Measurements from ENCODE around the gene SRGAP2C.
"Not testable (repeated sequence)": the region's sequence is repeated elsewhere in the genome, so short reads cannot be mapped to it uniquely, and the experiment has no call there.

SRGAP2C gene

GRCh38 chr1:121362234-121362883, 177.6 kb downstream of the SRGAP2C start:
- H3K27ac ChIP-seq = not testable (repeated sequence)

GRCh38 chr1:121365316-121365715, 180.5 kb downstream of the SRGAP2C start:
- H3K36me3 ChIP-seq (replicated peaks); H3K27me3 ChIP-seq (replicated peaks); H3K27ac ChIP-seq; in situ Hi-C loops (cut with HindIII; ENCODE audit: low pct_ligation_motif_present, low sequenced_read_pairs); DNase-seq; H3K4me3 ChIP-seq (ENCODE audit: low read depth, low read length): not testable (repeated sequence)

More at GRCh38 chr1:121362234-121362883, 177.6 kb downstream of the SRGAP2C start:
- in situ Hi-C loops (cut with HindIII; ENCODE audit: low pct_ligation_motif_present, low sequenced_read_pairs); H3K36me3 ChIP-seq (replicated peaks); DNase-seq; H3K27me3 ChIP-seq (replicated peaks); H3K4me3 ChIP-seq (ENCODE audit: low read depth, low read length): not testable (repeated sequence)

GRCh38 chr1:121365723-121366122, 180.9 kb downstream of the SRGAP2C start:
- H3K4me3 ChIP-seq (ENCODE audit: low read depth, low read length); H3K36me3 ChIP-seq (replicated peaks); in situ Hi-C loops (cut with HindIII; ENCODE audit: low pct_ligation_motif_present, low sequenced_read_pairs); H3K27ac ChIP-seq; DNase-seq; H3K27me3 ChIP-seq (replicated peaks): not testable (repeated sequence)

GRCh38 chr1:121366171-121366570, 181.4 kb downstream of the SRGAP2C start:
- in situ Hi-C loops (cut with HindIII; ENCODE audit: low pct_ligation_motif_present, low sequenced_read_pairs); H3K36me3 ChIP-seq (replicated peaks); H3K27ac ChIP-seq; DNase-seq; H3K4me3 ChIP-seq (ENCODE audit: low read depth, low read length); H3K27me3 ChIP-seq (replicated peaks): not testable (repeated sequence)

DNA sequence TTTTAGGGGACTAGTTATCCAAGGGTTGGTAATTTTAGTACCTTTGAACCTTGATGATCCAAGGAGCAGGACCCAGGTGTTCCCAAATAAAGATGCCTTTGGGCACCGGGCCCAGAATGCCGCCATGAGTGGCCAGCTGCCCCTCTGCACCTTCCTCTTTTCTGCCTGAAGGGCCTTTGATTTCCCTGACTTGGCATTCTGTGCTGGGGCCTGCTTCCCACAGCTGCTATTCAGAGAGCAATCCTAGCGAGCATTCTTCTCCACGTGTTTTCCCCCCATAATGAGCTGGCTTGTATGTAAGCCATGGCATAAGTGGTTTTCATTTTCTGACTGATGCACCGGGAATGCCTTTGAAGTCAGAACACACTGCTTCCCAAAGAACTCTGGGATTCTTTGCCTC, 184.1 kb downstream of the SRGAP2C start:
- DNase-seq; H3K36me3 ChIP-seq (replicated peaks); H3K4me3 ChIP-seq (ENCODE audit: low read depth, low read length); H3K27ac ChIP-seq; H3K27me3 ChIP-seq (replicated peaks); in situ Hi-C loops (cut with HindIII; ENCODE audit: low pct_ligation_motif_present, low sequenced_read_pairs): not testable (repeated sequence)

DNA sequence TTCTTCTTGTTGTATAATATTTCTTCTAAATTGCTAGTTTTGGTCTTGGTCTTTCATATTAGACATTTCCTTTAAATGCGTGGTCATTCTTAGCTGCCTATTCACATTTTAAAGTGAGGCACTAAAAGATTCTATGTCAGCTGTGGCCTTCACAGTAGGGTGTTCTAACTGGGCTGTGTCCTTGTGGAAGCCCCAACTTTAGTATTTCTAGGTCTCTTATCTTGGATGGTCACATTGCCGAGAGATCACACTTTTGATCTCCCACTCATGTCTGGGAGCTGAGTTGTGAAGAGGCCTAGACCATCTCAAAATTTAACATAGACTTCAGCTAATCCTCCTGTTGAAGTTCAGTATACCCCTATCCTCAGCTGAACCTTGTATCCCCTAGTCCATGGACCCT, 185.2 kb downstream of the SRGAP2C start:
- DNase-seq; in situ Hi-C loops (cut with HindIII; ENCODE audit: low pct_ligation_motif_present, low sequenced_read_pairs); H3K27ac ChIP-seq; H3K27me3 ChIP-seq (replicated peaks); H3K4me3 ChIP-seq (ENCODE audit: low read depth, low read length); H3K36me3 ChIP-seq (replicated peaks): not testable (repeated sequence)

GRCh38 chr1:121374851-121375367, 190.1 kb downstream of the SRGAP2C start:
- H3K27me3 ChIP-seq (replicated peaks); DNase-seq; in situ Hi-C loops (cut with HindIII; ENCODE audit: low pct_ligation_motif_present, low sequenced_read_pairs); H3K36me3 ChIP-seq (replicated peaks); H3K4me3 ChIP-seq (ENCODE audit: low read depth, low read length); H3K27ac ChIP-seq: not testable (repeated sequence)

- H3K27me3 ChIP-seq (replicated peaks); H3K36me3 ChIP-seq (replicated peaks); H3K4me3 ChIP-seq (ENCODE audit: low read depth, low read length); H3K27ac ChIP-seq; DNase-seq; in situ Hi-C loops (cut with HindIII; ENCODE audit: low pct_ligation_motif_present, low sequenced_read_pairs): not testable (repeated sequence)
Measured at GRCh38 chr1:121376986-121377385, 192.2 kb downstream of the SRGAP2C start.

- H3K4me3 ChIP-seq (ENCODE audit: low read depth, low read length); H3K27me3 ChIP-seq (replicated peaks); in situ Hi-C loops (cut with HindIII; ENCODE audit: low pct_ligation_motif_present, low sequenced_read_pairs); H3K27ac ChIP-seq; H3K36me3 ChIP-seq (replicated peaks); DNase-seq: not testable (repeated sequence)
Measured at GRCh38 chr1:121378757-121379156, 194.0 kb downstream of the SRGAP2C start.

GRCh38 chr1:121384754-121385153, 200.0 kb downstream of the SRGAP2C start:
- H3K36me3 ChIP-seq (replicated peaks); H3K27ac ChIP-seq; H3K27me3 ChIP-seq (replicated peaks); DNase-seq; H3K4me3 ChIP-seq (ENCODE audit: low read depth, low read length); in situ Hi-C loops (cut with HindIII; ENCODE audit: low pct_ligation_motif_present, low sequenced_read_pairs): not testable (repeated sequence)

DNA sequence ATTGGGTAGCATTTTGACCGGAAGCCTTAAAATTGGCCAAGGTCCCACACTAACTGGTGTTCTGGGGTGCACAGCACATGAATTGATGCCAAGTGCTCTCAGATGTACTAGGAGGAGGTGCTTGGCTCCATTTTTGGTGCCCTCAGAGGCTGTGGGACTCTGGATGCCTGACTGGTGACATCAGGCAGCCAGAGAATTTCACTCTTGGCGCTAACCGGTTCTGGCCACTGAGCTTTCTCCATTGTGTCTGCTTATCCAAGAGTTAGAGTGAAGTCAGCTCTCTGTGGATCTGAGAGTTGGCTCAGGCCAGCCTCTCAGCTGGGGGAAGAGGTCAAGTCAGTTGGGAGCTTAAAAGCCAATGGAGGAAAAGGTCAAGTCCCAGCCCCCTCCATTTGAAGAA, 200.4 kb downstream of the SRGAP2C start:
- H3K27ac ChIP-seq; H3K27me3 ChIP-seq (replicated peaks); H3K36me3 ChIP-seq (replicated peaks); in situ Hi-C loops (cut with HindIII; ENCODE audit: low pct_ligation_motif_present, low sequenced_read_pairs); DNase-seq; H3K4me3 ChIP-seq (ENCODE audit: low read depth, low read length): not testable (repeated sequence)

- in situ Hi-C loops (cut with HindIII; ENCODE audit: low pct_ligation_motif_present, low sequenced_read_pairs); DNase-seq; H3K36me3 ChIP-seq (replicated peaks); H3K27me3 ChIP-seq (replicated peaks); H3K4me3 ChIP-seq (ENCODE audit: low read depth, low read length); H3K27ac ChIP-seq: not testable (repeated sequence)
Measured at GRCh38 chr1:121385563-121386288, 201.0 kb downstream of the SRGAP2C start.

- H3K36me3 ChIP-seq (replicated peaks); H3K27me3 ChIP-seq (replicated peaks); in situ Hi-C loops (cut with HindIII; ENCODE audit: low pct_ligation_motif_present, low sequenced_read_pairs); H3K4me3 ChIP-seq (ENCODE audit: low read depth, low read length); DNase-seq; H3K27ac ChIP-seq: not testable (repeated sequence)
Measured at GRCh38 chr1:121386319-121386948, 201.7 kb downstream of the SRGAP2C start.

GRCh38 chr1:121389895-121390560, 205.3 kb downstream of the SRGAP2C start:
- H3K27me3 ChIP-seq (replicated peaks); H3K4me3 ChIP-seq (ENCODE audit: low read depth, low read length); in situ Hi-C loops (cut with HindIII; ENCODE audit: low pct_ligation_motif_present, low sequenced_read_pairs): not testable (repeated sequence)

More at GRCh38 chr1:121389895-121390560, 205.3 kb downstream of the SRGAP2C start:
- not testable (repeated sequence) for H3K36me3 ChIP-seq (replicated peaks); H3K27ac ChIP-seq; DNase-seq
